IMR-90 (cell line): Measurements from ENCODE around the gene NOTCH2. TPM values are rescaled to one million over a fixed set of nuclear protein-coding genes. Genes with fewer than 3 reads are reported as not detected.

Experiments used
- ATAC-seq: fragments of 200-7000 bp; cut with Tn5 transposase; 2 replicates; pipeline ENCODE4 v1.9.1; 2020; ENCODE audit warnings: low read depth, mild to moderate bottlenecking, moderate library complexity
- BruUV-seq: library from RNA; stranded (reverse); fragments of 400-500 nt; replicated peaks from 2 replicates; lab custom pipeline; 2021; lab: Mats Ljungman, UMichigan
- CTCF ChIA-PET: fragments of 300-600 bp; formaldehyde crosslinking; extraction: SDS; loops from one replicate; lab custom pipeline; 2021; ENCODE audit warnings: antibody characterized with exemption; lab: Yijun Ruan, JAX
- POLR2A ChIA-PET: fragments of 300-600 bp; sonication (Branson Sonifier 250); formaldehyde crosslinking; loops from one replicate; lab custom pipeline; 2022; ENCODE audit warnings: antibody characterized with exemption; ENCODE audit not compliant: unreplicated experiment; lab: Charles Lee
- DNase-seq: peaks from one replicate; pipeline ENCODE4 v3.0.0; 2013
- H2AFZ ChIP-seq: replicated peaks from 2 replicates; pipeline ENCODE3; 2013; ENCODE audit warnings: low read length, mild to moderate bottlenecking; ENCODE audit not compliant: poor library complexity
- H2AK5ac ChIP-seq: 2 replicates; pipeline ENCODE4 v1.6.1; 2013; ENCODE audit warnings: low read depth, low read length, inconsistent platforms
- H2AK9ac ChIP-seq: replicated peaks from 2 replicates; pipeline ENCODE3; 2013; ENCODE audit warnings: mild to moderate bottlenecking, low read depth, low read length, moderate library complexity; ENCODE audit not compliant: poor library complexity
- H2BK120ac ChIP-seq: 2 replicates; pipeline ENCODE4 v1.6.1; 2013; ENCODE audit warnings: low read depth, low read length, inconsistent platforms
- H2BK15ac ChIP-seq: 3 replicates; pipeline ENCODE4 v1.6.1; 2013; ENCODE audit warnings: low read depth, low read length, inconsistent platforms
- H2BK20ac ChIP-seq: 2 replicates; pipeline ENCODE4 v1.6.1; 2013; ENCODE audit warnings: low read depth, mild to moderate bottlenecking, inconsistent platforms, low read length, moderate library complexity
- H2BK5ac ChIP-seq: 2 replicates; pipeline ENCODE4 v1.6.1; 2013; ENCODE audit warnings: mild to moderate bottlenecking, low read depth, low read length, inconsistent platforms; ENCODE audit not compliant: poor library complexity, severe bottlenecking
- H3K14ac ChIP-seq: replicated peaks from 2 replicates; pipeline ENCODE4 v1.6.1; 2013; ENCODE audit warnings: low read depth, low read length, inconsistent platforms
- H3K18ac ChIP-seq: 2 replicates; pipeline ENCODE4 v1.6.1; 2013; ENCODE audit warnings: low read depth, low read length, control low read depth
- H3K23ac ChIP-seq: 2 replicates; pipeline ENCODE4 v1.6.1; 2013; ENCODE audit warnings: low read depth, low read length, inconsistent platforms
- H3K27ac ChIP-seq: 2 replicates; pipeline ENCODE4 v1.5.1; 2013; ENCODE audit warnings: mild to moderate bottlenecking, control low read depth, low read length; ENCODE audit not compliant: insufficient read depth
- H3K27me3 ChIP-seq: 2 replicates; pipeline ENCODE4 v1.6.1; 2013; ENCODE audit warnings: low read length; ENCODE audit not compliant: control insufficient read depth, insufficient read depth
- H3K36me3 ChIP-seq: 2 replicates; pipeline ENCODE4 v1.6.1; 2013; ENCODE audit warnings: low read length, mixed read lengths; ENCODE audit not compliant: control insufficient read depth, insufficient read depth
- H3K4ac ChIP-seq: 2 replicates; pipeline ENCODE4 v1.6.1; 2013; ENCODE audit warnings: low read depth, low read length, inconsistent platforms
- H3K4me1 ChIP-seq: 2 replicates; pipeline ENCODE4 v1.6.1; 2013; ENCODE audit warnings: low read length, mixed read lengths; ENCODE audit not compliant: control insufficient read depth, insufficient read depth
- H3K4me2 ChIP-seq: 2 replicates; pipeline ENCODE4 v1.6.1; 2013; ENCODE audit warnings: low read depth, mild to moderate bottlenecking, control low read depth, low read length, moderate library complexity
- H3K4me3 ChIP-seq: 2 replicates; pipeline ENCODE4 v1.5.1; 2013; ENCODE audit warnings: low read depth, mild to moderate bottlenecking, control low read depth, low read length, moderate library complexity; ENCODE audit not compliant: insufficient read depth
- H3K56ac ChIP-seq: 2 replicates; pipeline ENCODE4 v1.6.1; 2013; ENCODE audit warnings: low read length, inconsistent platforms; ENCODE audit not compliant: insufficient read depth; ENCODE audit errors: extremely low read depth
- H3K79me1 ChIP-seq, 2 experiments: 2 replicates each; pipeline ENCODE4 v1.6.1; 2013; ENCODE audit warnings: low read length in 2 of 2, inconsistent platforms in 1 of 2, low read depth in 1 of 2
- H3K9ac ChIP-seq: 2 replicates; pipeline ENCODE4 v1.6.1; 2013; ENCODE audit warnings: low read depth, low read length, control low read depth
- H3K9me1 ChIP-seq: 2 replicates; pipeline ENCODE4 v1.6.1; 2013; ENCODE audit warnings: low read length, inconsistent platforms; ENCODE audit not compliant: insufficient read depth
- H3K9me3 ChIP-seq: 2 replicates; pipeline ENCODE4 v1.6.1; 2013; ENCODE audit warnings: low read length; ENCODE audit not compliant: control insufficient read depth, insufficient read depth
- H4K20me1 ChIP-seq: 2 replicates; pipeline ENCODE4 v1.6.1; 2013; ENCODE audit warnings: low read length, inconsistent platforms; ENCODE audit not compliant: insufficient read depth
- H4K5ac ChIP-seq: 2 replicates; pipeline ENCODE4 v1.6.1; 2013; ENCODE audit warnings: mild to moderate bottlenecking, low read depth, low read length, control low read depth
- H4K8ac ChIP-seq, 2 experiments: 2 replicates each; pipeline ENCODE4 v1.6.1; 2013; ENCODE audit warnings: low read depth in 2 of 2, low read length in 2 of 2, control low read depth in 1 of 2, inconsistent platforms in 1 of 2
- H4K91ac ChIP-seq: 2 replicates; pipeline ENCODE4 v1.6.1; 2013; ENCODE audit warnings: low read depth, low read length, inconsistent platforms; ENCODE audit not compliant: insufficient read depth
- FOS ChIP-seq: fragments of 150-350 bp; IDR thresholded peaks from 2 replicates; pipeline ENCODE4 v1.6.1; 2016; ENCODE audit warnings: low read depth, low read length
- MAFK ChIP-seq: IDR thresholded peaks from 2 replicates; pipeline ENCODE4 v1.6.1; 2012; ENCODE audit warnings: low read depth, low read length, improper control_type of control experiment
- POLR2A ChIP-seq: IDR thresholded peaks from 2 replicates; pipeline ENCODE4 v1.6.1; 2012; ENCODE audit warnings: mild to moderate bottlenecking, low read depth, low read length
- RAD21 ChIP-seq: IDR thresholded peaks from 2 replicates; pipeline ENCODE4 v1.6.1; 2012; ENCODE audit warnings: low read length, improper control_type of control experiment
- RCOR1 ChIP-seq: IDR thresholded peaks from 2 replicates; pipeline ENCODE4 v1.6.1; 2012; ENCODE audit warnings: mild to moderate bottlenecking, low read length, improper control_type of control experiment; ENCODE audit not compliant: insufficient replicate concordance
- dilution Hi-C: fragments of 300-500 bp; cut with HindIII; formaldehyde crosslinking; loops from one replicate; pipeline ENCODE4 v1.14.3; 2018; ENCODE audit warnings: low sequenced_read_pairs; ENCODE audit not compliant: unreplicated experiment
- in situ Hi-C: fragments of 300-500 bp; cut with MboI; formaldehyde crosslinking; loops from 3 replicates; pipeline ENCODE4 v1.14.3; 2019; ENCODE audit warnings: low sequenced_read_pairs, inconsistent platforms, mixed read lengths
- intact Hi-C: fragments of 100-400 bp; cut with micrococcal nuclease; formaldehyde crosslinking; loops from 2 replicates; pipeline ENCODE4 v1.10.0; 2022
- polyA plus RNA-seq, 3 experiments: library from polyadenylated mRNA; depleted of rRNA; stranded (reverse); fragments of >200 nt; gene quantifications; 2 replicates each; pipeline ENCODE4 v1.2.3, GENCODE V29; 2012; ENCODE audit warnings: low replicate concordance in 1 of 3
- total RNA-seq: library from RNA; depleted of rRNA; stranded (reverse); fragments of >200 nt; gene quantifications from 2 replicates; pipeline ENCODE4 v1.2.3, GENCODE V29; 2012
- TF ChIP-seq, protein P1 (sequence below): fragments of 150-350 bp; IDR thresholded peaks from 2 replicates; pipeline ENCODE4 v1.6.1; 2017; ENCODE audit warnings: mild to moderate bottlenecking, antibody characterized with exemption, low read length, low read depth
- TF ChIP-seq, protein P2 (sequence below): conservative IDR thresholded peaks from 2 replicates; pipeline ENCODE4 v1.5.1; 2012; ENCODE audit warnings: mild to moderate bottlenecking, low read depth, low read length, improper control_type of control experiment

Gene NOTCH2
- total and polyA plus RNA-seq, 2 of the 4 experiments (the other 2 are of a cell fraction) = 40.4 to 131 TPM

DNA sequence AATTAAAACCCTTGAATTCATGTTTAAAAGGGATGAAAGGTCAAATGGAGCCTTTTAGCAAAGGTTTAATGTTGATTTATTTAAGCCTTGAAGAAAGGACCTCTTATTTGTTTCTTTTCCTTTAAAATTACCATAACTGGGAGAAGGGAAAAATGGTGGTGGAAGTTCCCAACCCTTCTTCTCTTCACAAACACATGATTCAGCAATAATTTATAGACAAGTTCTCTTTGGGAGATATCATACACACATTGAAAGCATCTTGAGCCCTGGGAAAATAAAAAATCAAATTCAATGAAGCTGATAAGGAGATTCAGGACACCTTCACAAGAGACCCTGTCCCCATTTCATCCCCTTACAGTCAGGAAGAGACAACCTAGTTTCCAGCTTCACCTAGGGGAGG, 182.0 kb downstream of the NOTCH2 start:
- Histone ChIP-seq H3K9me1 (no peaks in the 10 kb centered on the region), H3K4me1 (no peaks in the 10 kb centered on the region), H3K27me3 (peaks cover 2% of the 10 kb centered on the region; the same call in 1 of the 2 replicates), H3K36me3 (no peaks in the 10 kb centered on the region), H2BK20ac (no peak overlapping the region), H3K56ac (no peak overlapping the region), H3K4me3 (no peak overlapping the region), H4K5ac (no peak overlapping the region), H3K9me3 (peaks cover 4% of the 10 kb centered on the region), H2BK15ac (no peak overlapping the region), H2AK9ac (no peak overlapping the region), H4K91ac (no peak overlapping the region), H3K4me2 (no peak overlapping the region), H2BK120ac (no peak overlapping the region), H2BK5ac (no peak overlapping the region), H3K9ac (no peak overlapping the region), H3K79me1 (no peaks in the 10 kb centered on the region), H3K27ac (no peak overlapping the region), H4K8ac (no peak overlapping the region), H3K23ac (no peak overlapping the region), H2AK5ac (no peak overlapping the region), H3K4ac (no peak overlapping the region), H2AFZ (no peak overlapping the region), H3K18ac (no peak overlapping the region), H4K20me1 (no peaks in the 10 kb centered on the region), H3K14ac (no peak overlapping the region)
- in situ Hi-C loops = no loop called here
- ChIA-PET POLR2A (no interaction called here), CTCF (interaction anchor here (0.6 kb wide), 1 partner anchor 9 kb away, joined by 3 read pairs; no protein-coding TSS in a partner anchor)
- no peak for TF ChIP-seq RCOR1
- TF ChIP-seq POLR2A = no peak
- no peak for TF ChIP-seq FOS
- peak; percentile 70 for TF ChIP-seq MAFK
- TF ChIP-seq, protein P1, sequence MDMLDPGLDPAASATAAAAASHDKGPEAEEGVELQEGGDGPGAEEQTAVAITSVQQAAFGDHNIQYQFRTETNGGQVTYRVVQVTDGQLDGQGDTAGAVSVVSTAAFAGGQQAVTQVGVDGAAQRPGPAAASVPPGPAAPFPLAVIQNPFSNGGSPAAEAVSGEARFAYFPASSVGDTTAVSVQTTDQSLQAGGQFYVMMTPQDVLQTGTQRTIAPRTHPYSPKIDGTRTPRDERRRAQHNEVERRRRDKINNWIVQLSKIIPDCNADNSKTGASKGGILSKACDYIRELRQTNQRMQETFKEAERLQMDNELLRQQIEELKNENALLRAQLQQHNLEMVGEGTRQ = no peak
- TF ChIP-seq RAD21 = no peak
- TF ChIP-seq, protein P2, sequence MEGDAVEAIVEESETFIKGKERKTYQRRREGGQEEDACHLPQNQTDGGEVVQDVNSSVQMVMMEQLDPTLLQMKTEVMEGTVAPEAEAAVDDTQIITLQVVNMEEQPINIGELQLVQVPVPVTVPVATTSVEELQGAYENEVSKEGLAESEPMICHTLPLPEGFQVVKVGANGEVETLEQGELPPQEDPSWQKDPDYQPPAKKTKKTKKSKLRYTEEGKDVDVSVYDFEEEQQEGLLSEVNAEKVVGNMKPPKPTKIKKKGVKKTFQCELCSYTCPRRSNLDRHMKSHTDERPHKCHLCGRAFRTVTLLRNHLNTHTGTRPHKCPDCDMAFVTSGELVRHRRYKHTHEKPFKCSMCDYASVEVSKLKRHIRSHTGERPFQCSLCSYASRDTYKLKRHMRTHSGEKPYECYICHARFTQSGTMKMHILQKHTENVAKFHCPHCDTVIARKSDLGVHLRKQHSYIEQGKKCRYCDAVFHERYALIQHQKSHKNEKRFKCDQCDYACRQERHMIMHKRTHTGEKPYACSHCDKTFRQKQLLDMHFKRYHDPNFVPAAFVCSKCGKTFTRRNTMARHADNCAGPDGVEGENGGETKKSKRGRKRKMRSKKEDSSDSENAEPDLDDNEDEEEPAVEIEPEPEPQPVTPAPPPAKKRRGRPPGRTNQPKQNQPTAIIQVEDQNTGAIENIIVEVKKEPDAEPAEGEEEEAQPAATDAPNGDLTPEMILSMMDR = no peak
- DNase-seq = no peak
- intact Hi-C loops = no loop called here
- ATAC-seq = no peak
- BruUV-seq = no TSS peak
- dilution Hi-C loops = no loop called here
